ENCODE data around the gene PLEKHJ1. TPM values are rescaled to one million over a fixed set of nuclear protein-coding genes. Genes with fewer than 3 reads are reported as not detected.

The PLEKHJ1 gene
- polyA plus RNA-seq, 2 of the 4 experiments (the other 2 are of a cell fraction), result 19.9 to 33.9 TPM

DNA sequence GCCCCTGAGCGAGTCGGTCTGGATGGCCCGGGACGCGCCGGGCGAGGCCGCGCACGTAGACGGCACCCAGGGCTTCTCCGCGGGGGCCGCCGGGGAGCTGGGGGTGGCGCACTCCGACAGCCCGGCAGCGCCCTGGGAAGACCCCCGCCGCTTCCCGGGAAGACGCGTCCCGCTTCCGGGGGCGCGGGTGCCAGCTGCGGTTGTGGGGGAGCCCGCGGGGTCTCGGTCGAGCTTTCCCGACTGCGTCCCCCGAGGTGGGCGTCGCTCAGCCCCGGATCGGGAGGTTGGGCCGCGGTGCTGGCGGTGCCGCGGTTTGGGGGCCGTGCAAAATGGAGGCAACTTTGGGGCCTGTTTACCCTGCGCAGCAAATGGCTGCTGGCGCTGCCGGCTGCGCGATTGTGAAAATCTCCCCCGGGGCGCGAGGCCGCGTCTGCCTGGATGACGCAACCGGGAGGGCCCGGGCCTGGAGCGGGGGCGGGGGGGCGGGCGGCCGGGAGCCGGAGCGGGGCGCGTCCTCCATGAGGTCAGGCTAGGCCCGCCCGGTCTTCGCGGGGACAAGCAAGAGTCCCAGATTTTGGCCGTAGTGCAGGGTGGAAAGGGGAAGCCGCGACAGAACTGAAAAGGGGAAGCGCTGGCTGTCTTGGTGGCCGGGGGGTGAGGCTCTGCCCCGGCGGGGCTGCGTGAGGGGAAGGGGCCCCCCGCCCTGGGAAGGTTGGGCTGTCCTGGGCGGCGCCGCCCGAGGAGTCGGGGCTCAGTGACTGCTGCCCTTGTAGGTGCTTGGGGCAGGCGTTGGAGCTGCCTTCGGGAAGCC lies 34.5 kb upstream of the PLEKHJ1 start:
- DNase-seq (ENCODE audit: low read depth in 1 of 2, low spot score in 1 of 2), result peak; percentile 46 to 64
- H3K27ac ChIP-seq, result peak overlapping the region; percentile 95 to 98
- TF ChIP-seq POLR2A (IDR thresholded peaks at IDR 0.05; ENCODE audit: low read length) (no peak), ZFP36 (IDR thresholded peaks at IDR 0.05; ENCODE audit: borderline replicate concordance, partially characterized antibody) (no peak), CBX2 (IDR thresholded peaks at IDR 0.05; ENCODE audit: borderline replicate concordance, low read depth) (no peak), FOSB (CRISPR knock-in tag; IDR thresholded peaks at IDR 0.05) (no peak), CHD2 (IDR thresholded peaks at IDR 0.05; ENCODE audit: low read length, partially characterized antibody) (no peak), PHF8 (IDR thresholded peaks at IDR 0.05; ENCODE audit: borderline replicate concordance, low read depth) (no peak), FOSL2 (IDR thresholded peaks at IDR 0.05) (no peak), FOSL2 (CRISPR knock-in tag; IDR thresholded peaks at IDR 0.05) (no peak), ZNF302 (CRISPR knock-in tag; IDR thresholded peaks at IDR 0.05) (no peak), MAZ (IDR thresholded peaks at IDR 0.05; ENCODE audit: borderline replicate concordance, low read depth, low read length) (no peak), CEBPB (IDR thresholded peaks at IDR 0.05) (peak; percentile 77 to 79), EHF (CRISPR knock-in tag; IDR thresholded peaks at IDR 0.05) (no peak), HOXB13 (CRISPR knock-in tag; IDR thresholded peaks at IDR 0.05; ENCODE audit: low read depth) (no peak)
- TF ChIP-seq, protein P1, sequence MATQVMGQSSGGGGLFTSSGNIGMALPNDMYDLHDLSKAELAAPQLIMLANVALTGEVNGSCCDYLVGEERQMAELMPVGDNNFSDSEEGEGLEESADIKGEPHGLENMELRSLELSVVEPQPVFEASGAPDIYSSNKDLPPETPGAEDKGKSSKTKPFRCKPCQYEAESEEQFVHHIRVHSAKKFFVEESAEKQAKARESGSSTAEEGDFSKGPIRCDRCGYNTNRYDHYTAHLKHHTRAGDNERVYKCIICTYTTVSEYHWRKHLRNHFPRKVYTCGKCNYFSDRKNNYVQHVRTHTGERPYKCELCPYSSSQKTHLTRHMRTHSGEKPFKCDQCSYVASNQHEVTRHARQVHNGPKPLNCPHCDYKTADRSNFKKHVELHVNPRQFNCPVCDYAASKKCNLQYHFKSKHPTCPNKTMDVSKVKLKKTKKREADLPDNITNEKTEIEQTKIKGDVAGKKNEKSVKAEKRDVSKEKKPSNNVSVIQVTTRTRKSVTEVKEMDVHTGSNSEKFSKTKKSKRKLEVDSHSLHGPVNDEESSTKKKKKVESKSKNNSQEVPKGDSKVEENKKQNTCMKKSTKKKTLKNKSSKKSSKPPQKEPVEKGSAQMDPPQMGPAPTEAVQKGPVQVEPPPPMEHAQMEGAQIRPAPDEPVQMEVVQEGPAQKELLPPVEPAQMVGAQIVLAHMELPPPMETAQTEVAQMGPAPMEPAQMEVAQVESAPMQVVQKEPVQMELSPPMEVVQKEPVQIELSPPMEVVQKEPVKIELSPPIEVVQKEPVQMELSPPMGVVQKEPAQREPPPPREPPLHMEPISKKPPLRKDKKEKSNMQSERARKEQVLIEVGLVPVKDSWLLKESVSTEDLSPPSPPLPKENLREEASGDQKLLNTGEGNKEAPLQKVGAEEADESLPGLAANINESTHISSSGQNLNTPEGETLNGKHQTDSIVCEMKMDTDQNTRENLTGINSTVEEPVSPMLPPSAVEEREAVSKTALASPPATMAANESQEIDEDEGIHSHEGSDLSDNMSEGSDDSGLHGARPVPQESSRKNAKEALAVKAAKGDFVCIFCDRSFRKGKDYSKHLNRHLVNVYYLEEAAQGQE (IDR thresholded peaks at IDR 0.05), result no peak
- TF ChIP-seq, protein P2, sequence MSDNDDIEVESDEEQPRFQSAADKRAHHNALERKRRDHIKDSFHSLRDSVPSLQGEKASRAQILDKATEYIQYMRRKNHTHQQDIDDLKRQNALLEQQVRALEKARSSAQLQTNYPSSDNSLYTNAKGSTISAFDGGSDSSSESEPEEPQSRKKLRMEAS (IDR thresholded peaks at IDR 0.05), result 0 out of 2 replicates have a peak, but pooled peaks have one; percentile 19
- TF ChIP-seq, protein P3, sequence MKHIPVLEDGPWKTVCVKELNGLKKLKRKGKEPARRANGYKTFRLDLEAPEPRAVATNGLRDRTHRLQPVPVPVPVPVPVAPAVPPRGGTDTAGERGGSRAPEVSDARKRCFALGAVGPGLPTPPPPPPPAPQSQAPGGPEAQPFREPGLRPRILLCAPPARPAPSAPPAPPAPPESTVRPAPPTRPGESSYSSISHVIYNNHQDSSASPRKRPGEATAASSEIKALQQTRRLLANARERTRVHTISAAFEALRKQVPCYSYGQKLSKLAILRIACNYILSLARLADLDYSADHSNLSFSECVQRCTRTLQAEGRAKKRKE (CRISPR knock-in tag; IDR thresholded peaks at IDR 0.05; ENCODE audit: low read depth), result no peak
- 4% methylated on average over 9 of the region's 88 CpGs for WGBS (ENCODE audit: missing lambda C conversion rate)
- POLR2A ChIA-PET, result interaction anchor here (0.7 kb wide), 1 partner anchor 101 kb away, joined by 3 read pairs; no protein-coding TSS in a partner anchor
- ATAC-seq, result peak; percentile 8 to 12; a peak in 4 of 6 replicates
- H3K4me1 ChIP-seq, result peaks cover 28% of the 10 kb centered on the region
- CTCF ChIA-PET, result interaction anchor here (0.7 to 1.6 kb wide), 5 partner anchors 10 to 36 kb away, joined by 3 to 6 read pairs (median 3); partner anchors contain the start of gene AMH
- no peaks in the 10 kb centered on the region for H3K9me3 ChIP-seq
- FAIRE-seq, result no peak
- peak overlapping the region; percentile 92 for H3K4me2 ChIP-seq
- peak overlapping the region; percentile 100 for H3K4me3 ChIP-seq

DNA sequence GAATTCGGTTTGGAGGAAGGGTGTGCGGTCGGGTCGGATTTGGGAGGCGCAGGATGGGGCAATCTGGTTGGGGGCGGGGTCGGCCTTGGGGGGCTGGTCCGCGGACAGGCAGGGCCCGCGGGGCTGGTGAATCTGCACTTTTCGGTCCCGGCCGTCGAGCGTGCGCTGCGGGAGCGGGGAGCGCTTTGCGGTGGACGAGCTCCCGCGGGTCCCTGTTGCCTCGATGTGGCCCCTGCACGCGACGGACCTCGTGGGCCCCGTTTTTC lies 34.0 kb upstream of the PLEKHJ1 start:
- no peak for DNase-seq (ENCODE audit: low read depth in 1 of 2, low spot score in 1 of 2)
- CTCF ChIA-PET, result interaction anchor here (0.5 to 1.0 kb wide), 2 partner anchors 9 to 33 kb away, joined by 3 to 4 read pairs; no protein-coding TSS in a partner anchor
- WGBS (ENCODE audit: missing lambda C conversion rate), result no CpG with 5 or more reads among the region's 30 CpGs
- Histone ChIP-seq H3K27ac (peak overlapping the region; percentile 95 to 98), H3K4me2 (peak overlapping the region; percentile 92), H3K9me3 (no peaks in the 10 kb centered on the region), H3K4me3 (peak overlapping the region; percentile 100), H3K4me1 (peaks cover 28% of the 10 kb centered on the region)
- peak in 1 of 2 experiments; percentile 10; a peak in 1 of 6 replicates for ATAC-seq
- TF ChIP-seq JUN (IDR thresholded peaks at IDR 0.05), result no peak
- no peak for TF ChIP-seq POLR2A (IDR thresholded peaks at IDR 0.05; ENCODE audit: low read length)
- FAIRE-seq, result no peak
- POLR2A ChIA-PET, result no interaction called here

Measured in A549 (cell line).